Fibroblast of mammary gland (primary cell): ENCODE results near the gene ARHGAP6.

ENCODE experiments used
- DNase-seq: peaks from one replicate; pipeline ENCODE4 v3.0.0-alpha.2; 2010; ENCODE audit warnings: low read depth
- H3K4me3 ChIP-seq: 2 replicates; pipeline ENCODE4 v1.5.1; 2011; ENCODE audit warnings: low read depth, mild to moderate bottlenecking, low read length, moderate library complexity; ENCODE audit not compliant: control insufficient read depth
- CTCF ChIP-seq: conservative IDR thresholded peaks from 2 replicates; pipeline ENCODE4 v1.5.1; 2011; ENCODE audit warnings: low read depth, low read length, inconsistent platforms; ENCODE audit not compliant: control insufficient read depth, insufficient read depth

The ARHGAP6 gene

GRCh38 chrX:11422525-11422857 lies 243.2 kb downstream of the ARHGAP6 start:
- H3K4me3 ChIP-seq: no peak overlapping the region
- no peak for TF ChIP-seq CTCF
- DNase-seq: no peak

GRCh38 chrX:11421805-11422524 lies 243.8 kb downstream of the ARHGAP6 start:
- no peak overlapping the region for H3K4me3 ChIP-seq
- no peak for TF ChIP-seq CTCF
- DNase-seq: no peak

GRCh38 chrX:11420851-11421250 lies 244.9 kb downstream of the ARHGAP6 start:
- no peak overlapping the region for H3K4me3 ChIP-seq
- no peak for TF ChIP-seq CTCF
- DNase-seq: no peak

- no peak for TF ChIP-seq CTCF
- no peak overlapping the region for H3K4me3 ChIP-seq
- no peak for DNase-seq
These were observed 246.6 kb downstream of the ARHGAP6 start for GRCh38 chrX:11419102-11419501.

GRCh38 chrX:11416600-11416999 lies 249.1 kb downstream of the ARHGAP6 start:
- no peak overlapping the region for H3K4me3 ChIP-seq
- TF ChIP-seq CTCF: no peak
- DNase-seq: no peak

- TF ChIP-seq CTCF: no peak
- no peak for DNase-seq
- H3K4me3 ChIP-seq: no peak overlapping the region
These were observed 251.6 kb downstream of the ARHGAP6 start for GRCh38 chrX:11414091-11414490.

- DNase-seq: peak; percentile 38
- no peak overlapping the region for H3K4me3 ChIP-seq
- TF ChIP-seq CTCF: no peak
These were observed 252.8 kb downstream of the ARHGAP6 start for GRCh38 chrX:11412715-11413623.
